ENCODE data around the gene CCT8L2.
"Not testable (repeated sequence)": the region's sequence is repeated elsewhere in the genome, so short reads cannot be mapped to it uniquely, and the experiment has no call there.

Gene CCT8L2

GRCh38 chr22:16563555-16564520, 28.8 kb downstream of the CCT8L2 start:
- FAIRE-seq (no peak), DNase-seq (ENCODE audit: insufficient read length, low spot score) (no peak)
- TF ChIP-seq CTCF (IDR thresholded peaks at IDR 0.05; ENCODE audit: insufficient read depth, missing control alignments) = no peak

GRCh38 chr22:16562711-16563554, 29.7 kb downstream of the CCT8L2 start:
- DNase-seq (ENCODE audit: insufficient read length, low spot score) = no peak
- TF ChIP-seq CTCF (IDR thresholded peaks at IDR 0.05; ENCODE audit: insufficient read depth, missing control alignments) = no peak
- no peak for FAIRE-seq

DNA sequence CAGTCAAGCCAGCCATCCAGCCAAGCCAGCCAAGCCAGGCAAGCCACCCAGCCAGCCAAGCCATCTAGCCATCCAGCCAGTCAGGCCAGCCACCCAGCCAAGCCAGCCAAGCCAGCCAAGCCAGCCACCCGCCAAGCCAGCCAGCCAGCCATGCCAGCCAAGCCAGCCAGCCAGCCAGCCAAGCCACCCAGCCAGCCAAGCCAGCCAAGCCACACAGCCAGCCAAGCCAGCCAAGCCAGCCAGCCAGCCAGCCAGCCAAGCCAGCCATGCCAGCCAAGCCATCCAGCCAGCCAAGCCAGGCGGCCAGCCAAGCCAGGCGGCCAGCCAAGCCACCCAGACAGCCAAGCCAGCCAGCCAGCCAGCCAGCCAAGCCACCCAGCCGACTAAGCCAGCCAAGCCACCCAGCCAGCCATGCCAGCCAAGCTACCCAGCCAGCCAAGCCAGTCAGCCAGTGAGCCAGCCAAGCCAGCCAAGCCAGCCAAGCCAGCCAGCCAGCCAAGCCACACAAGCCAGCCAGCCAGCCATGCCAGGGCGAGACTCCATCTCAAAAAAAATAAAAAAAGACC, 31.4 kb downstream of the CCT8L2 start:
- not testable (repeated sequence) for FAIRE-seq; DNase-seq (ENCODE audit: insufficient read length, low spot score)

DNA sequence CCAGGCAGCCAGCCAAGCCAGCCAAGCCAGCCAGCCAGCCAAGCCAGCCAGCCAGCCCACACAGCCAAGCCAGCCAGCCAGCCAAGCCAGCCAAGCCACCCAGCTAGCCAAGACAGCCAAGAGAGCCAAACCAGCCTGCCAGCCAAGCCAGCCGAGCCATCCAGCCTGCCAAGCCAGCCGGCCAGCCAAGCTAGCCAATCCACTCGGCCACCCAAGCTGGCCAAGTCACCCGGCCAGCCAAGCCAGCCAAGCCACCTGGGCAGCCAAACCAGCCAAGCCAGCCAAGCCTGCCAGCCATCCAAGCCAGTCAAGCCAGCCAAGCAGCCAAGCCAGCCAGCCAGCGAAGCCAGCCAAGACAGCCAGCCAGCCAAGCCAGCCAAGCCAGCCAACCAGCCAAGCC, 32.0 kb downstream of the CCT8L2 start:
- not testable (repeated sequence) for FAIRE-seq; DNase-seq (ENCODE audit: insufficient read length, low spot score)

- not testable (repeated sequence) for FAIRE-seq; DNase-seq (ENCODE audit: insufficient read length, low spot score)
These were observed 32.6 kb downstream of the CCT8L2 start for GRCh38 chr22:16559996-16560395.

DNA sequence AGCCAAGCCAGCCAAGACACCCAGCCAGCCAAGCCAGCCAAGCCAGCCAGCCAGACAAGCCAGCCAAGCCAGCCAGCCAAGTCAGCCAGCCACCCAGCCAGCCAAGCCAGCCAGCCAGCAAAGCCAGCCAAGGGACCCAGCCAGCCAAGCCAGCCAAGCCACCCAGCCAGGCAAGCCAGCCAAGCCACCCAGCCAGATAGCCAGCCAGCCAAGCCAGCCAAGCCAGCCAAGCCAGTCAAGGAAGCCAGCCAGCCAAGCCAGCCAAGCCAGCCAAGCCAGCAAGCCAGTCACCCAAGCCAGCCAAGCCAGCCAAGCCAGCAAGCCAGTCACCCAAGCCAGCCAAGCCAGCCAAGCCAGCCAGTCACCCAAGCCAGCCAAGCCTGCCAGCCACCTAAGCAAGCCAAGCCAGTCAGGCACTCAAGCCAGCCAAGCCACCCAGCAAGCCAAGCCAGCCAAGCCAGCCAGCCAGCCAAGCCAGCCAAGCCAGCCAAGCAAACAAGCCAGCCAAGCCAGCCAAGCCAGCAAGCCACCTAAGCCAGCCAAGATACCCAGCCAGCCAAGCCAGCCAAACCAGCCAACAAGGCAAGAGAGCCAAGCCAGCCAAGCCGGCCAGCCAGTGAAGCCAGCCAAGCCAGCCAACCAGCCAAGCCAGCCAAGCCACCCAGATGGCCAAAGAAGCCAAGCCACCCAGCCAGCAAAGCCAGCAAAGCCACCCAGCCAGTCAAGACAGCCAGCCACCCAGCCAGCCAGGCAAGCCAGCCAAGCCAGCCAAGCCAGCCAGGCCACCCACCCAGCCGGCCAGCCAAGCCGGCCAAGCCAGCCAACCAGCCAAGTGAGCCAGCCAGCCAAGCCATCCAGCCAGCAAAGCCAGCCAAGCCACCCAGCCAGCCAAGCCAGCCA, 33.3 kb downstream of the CCT8L2 start:
- FAIRE-seq (no peak), DNase-seq (ENCODE audit: insufficient read length, low spot score) (no peak)
- no peak for TF ChIP-seq CTCF (IDR thresholded peaks at IDR 0.05; ENCODE audit: insufficient read depth, missing control alignments)

- DNase-seq (ENCODE audit: insufficient read length, low spot score); FAIRE-seq: not testable (repeated sequence)
These were observed 34.1 kb downstream of the CCT8L2 start for GRCh38 chr22:16558376-16558945.

- FAIRE-seq; DNase-seq (ENCODE audit: insufficient read length, low spot score): not testable (repeated sequence)
These were observed 35.1 kb downstream of the CCT8L2 start for GRCh38 chr22:16557511-16557910.

DNA sequence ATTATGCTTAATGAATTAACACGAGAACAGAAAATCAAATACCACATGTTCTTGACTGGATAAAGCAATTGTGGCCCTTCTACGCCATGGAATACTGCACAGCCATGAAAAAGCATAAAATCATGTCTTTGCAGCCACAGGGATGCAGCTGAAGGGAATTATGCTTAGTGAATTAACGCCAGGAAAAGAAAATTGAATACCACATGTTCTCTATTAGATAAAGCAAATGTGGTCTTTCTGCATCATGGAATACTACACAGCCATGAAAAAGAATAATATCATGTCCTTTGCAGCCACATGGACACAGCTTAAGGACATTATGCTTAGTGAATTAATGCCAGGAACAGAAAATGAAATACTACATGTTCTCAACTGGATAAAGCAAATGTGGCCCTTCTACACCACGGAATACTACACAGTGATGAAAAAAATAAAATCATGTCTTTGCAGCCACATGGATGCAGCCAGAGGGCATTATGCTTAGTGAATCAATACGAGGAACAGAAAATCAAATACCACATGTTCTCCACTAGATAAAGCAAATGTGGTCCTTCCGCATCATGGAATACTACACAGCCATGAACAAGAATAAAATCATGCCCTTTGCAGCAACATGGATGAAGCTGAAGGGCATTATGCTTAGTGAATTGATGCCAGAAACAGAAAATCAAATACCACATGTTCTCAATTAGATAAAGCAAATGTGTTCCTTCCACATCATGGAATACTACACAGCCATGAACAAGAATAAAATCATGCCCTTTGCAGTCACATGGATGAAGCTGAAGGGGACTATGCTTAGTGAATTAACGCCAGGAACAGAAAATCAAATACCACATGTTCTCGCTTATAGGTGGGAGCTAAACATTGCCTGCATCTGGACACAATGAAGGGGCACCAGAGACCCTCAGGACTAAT, 37.3 kb downstream of the CCT8L2 start:
- DNase-seq (ENCODE audit: insufficient read length, low spot score); FAIRE-seq: not testable (repeated sequence)

- FAIRE-seq; DNase-seq (ENCODE audit: insufficient read length, low spot score): not testable (repeated sequence)
These were observed 49.3 kb downstream of the CCT8L2 start for GRCh38 chr22:16543310-16543709.

All from D721Med (cell line).